ENCODE measurements around the gene HSFX3.
A peak's percentile ranks its signal among the peaks of the same experiment; 100 is the strongest.
"Not testable (repeated sequence)": the region's sequence is repeated elsewhere in the genome, so short reads cannot be mapped to it uniquely, and the experiment has no call there.

Gene HSFX3

GRCh38 chrX:149541521-149542047, 8.1 kb downstream of the HSFX3 start:
- DNase-seq: no peak

DNA sequence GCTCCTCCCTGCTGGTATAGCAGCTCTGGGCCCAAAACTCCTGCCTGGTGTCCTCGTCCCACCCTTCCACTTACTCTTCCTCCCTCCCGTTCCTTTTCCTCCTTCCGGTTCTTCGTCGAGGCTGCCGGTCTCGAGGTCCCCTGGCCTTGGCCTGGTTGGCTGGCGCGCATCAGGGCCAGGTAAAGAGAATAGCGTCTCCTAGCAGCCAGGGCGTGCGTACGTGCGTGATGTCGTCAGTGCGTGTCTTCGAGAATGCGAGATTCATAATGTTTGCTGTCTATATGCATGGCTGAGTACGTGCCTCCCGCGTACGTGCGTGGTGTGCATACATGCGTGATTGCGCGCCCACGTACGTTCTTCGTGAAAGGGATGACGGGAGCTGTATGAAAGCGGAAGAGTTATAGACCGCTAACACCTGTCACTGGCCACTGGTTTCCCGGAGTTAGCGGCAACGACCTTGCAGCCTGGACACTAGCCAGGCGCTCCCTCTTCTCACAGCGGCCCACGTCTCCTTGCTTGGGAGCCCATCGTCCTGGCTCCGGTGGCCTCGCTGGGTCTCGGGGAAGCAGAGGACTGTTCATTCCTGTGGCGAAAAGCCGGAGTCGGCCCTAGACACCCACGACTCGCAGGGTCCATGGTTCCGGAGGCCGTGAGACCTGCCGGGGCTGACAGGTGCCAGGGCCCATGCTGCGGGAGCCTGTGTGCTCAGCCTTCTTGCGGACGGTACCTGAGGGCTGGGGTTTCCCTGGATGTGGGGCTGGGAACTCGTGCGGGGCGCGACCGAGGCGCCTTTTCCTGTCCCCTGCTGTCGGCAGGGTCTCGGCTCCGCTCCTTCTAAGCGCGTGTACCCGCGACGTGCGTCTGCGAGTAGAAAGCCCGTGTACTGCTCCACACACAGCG, 8.9 kb downstream of the HSFX3 start, which contains the start of gene EOLA1:
Gene EOLA1 (plus strand): TSS at position 392 of the 900 bp plus-strand sequence. CDS start 4,619 bp downstream, outside the sequence.
- peak; percentile 91 for DNase-seq

GRCh38 chrX:149540131-149540620, 9.5 kb downstream of the HSFX3 start:
- DNase-seq: peak; percentile 91

DNA sequence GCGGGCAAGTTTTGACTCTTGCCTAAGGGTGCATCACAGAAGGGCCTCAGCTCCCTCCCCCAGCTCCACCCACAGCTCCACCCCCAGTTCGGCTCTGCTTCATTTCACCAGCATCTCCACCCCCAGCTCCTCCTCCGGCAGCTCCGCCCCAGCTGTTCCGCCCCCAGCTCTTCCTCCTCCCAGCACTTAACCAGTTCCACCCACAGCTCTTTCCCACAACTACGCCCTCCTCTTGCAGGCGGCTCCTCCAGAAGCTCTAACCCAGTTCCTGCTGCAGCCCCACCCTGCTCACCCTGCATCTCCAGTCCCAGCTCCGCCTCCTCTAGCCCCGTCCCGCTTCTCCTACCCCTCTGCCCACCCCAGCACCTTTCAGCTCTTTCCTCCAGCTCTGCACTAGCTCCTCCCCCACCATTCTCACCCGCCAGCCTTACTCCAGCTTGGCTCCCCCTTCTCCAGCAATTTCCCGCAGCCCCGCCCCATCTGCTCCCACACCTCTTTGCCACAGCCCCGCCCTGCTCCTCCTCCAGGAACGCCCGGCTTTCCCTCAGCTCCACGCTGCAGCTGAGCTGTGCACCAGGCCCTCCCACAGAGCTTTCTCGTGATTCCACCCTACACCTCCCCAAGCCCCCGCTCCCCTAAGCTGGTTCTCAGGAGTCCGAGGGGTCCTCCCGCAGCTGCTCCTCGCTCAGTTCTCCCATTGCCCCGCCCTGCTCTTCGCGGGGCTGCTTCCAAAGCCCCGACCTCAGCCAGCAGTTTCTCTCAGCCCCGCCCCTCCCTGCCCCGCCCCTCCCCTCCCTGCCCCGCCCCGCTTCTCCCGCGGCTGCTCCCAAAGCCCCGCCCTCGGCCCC, 10.2 kb downstream of the HSFX3 start:
- peak; percentile 93 for DNase-seq

DNA sequence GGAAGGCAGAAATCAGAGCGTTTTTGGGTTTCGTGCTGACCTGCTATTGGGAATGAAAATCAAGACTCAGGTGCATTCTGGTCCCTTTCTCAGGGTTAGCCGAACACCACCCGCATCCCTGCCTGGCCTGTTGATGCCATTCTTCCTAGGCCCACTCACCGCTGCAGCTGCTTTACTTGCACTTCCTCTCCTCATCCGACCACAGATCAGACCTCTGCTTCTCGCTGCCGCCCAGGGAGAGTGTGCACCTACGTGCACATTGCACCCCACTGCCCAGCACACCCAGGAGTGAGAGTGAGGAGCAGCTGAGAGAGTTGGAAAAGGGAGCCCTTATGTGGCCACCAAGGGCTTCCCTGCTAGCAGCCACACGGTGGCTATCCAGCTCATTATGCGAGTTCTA, 12.2 kb downstream of the HSFX3 start:
- DNase-seq: not testable (repeated sequence)

GRCh38 chrX:149534926-149535602, 14.7 kb downstream of the HSFX3 start:
- DNase-seq: not testable (repeated sequence)

GRCh38 chrX:149533999-149534398, 15.7 kb downstream of the HSFX3 start:
- not testable (repeated sequence) for DNase-seq

DNA sequence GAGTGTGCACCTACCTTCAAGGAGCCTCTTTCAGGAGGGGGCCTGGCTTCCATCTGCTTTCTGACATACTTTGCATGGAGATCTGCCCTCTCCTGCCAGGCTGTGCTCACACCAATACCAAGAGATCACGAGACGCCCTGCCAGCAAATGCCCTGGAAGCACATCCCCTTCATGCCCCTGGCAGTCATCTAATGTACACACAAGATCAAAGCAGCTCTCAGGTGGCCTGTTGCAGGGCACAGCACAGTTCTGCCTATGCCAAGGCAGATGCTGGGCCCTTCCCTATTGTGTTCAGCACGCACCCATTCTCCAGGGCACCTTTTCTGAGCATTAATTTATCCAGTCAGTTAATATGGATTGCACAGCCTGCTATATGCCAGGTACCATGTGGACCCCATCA, 16.9 kb downstream of the HSFX3 start:
- not testable (repeated sequence) for DNase-seq

- DNase-seq: no peak
Measured at GRCh38 chrX:149531599-149531998, 18.1 kb downstream of the HSFX3 start.

DNA sequence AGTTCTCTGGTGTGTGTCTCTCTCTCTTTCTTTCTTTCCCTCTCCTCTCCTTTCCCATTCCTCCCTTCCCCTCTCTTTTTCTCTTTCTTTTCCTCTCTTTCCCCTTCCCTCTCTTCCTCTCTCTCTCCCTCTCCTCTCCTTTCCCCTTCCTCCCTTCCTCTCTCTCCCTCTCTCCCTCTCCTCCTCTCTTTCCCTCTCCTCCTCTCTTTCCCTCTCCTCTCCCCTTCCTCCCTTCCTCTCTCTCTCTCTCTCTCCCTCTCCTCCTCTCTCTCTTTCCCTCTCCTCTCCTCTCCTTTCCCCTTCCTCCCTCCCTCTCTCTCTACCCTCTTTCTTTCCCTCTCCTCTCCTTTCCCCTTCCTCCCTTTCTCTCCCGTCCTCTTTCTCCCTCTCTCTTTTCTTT, 21.3 kb downstream of the HSFX3 start:
- no peak for DNase-seq

- DNase-seq: no peak
Measured at GRCh38 chrX:149527705-149528104, 22.0 kb downstream of the HSFX3 start.

GRCh38 chrX:149526318-149527033, 23.2 kb downstream of the HSFX3 start:
- DNase-seq: not testable (repeated sequence)

DNA sequence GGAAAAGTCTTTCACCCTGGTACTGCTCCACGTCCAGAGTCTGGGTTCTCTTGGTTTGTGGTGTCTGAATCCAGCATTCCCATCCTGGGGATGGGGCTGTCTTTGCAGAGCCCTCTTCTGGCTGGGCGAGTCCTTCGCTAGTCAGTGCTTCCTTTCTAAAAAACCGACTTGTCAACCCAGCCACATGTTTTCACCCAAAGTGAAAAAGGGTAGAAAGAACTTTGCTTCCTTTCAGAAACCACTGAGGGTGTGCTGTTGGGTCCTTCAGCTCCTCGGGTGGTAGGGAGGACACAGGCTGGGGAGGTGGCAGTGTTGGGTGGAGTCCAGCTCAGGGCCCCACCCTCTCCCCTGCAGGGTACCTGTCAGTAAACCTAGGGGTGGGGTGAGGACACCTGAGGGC, 23.8 kb downstream of the HSFX3 start:
- not testable (repeated sequence) for DNase-seq

GRCh38 chrX:149525389-149525788, 24.3 kb downstream of the HSFX3 start:
- DNase-seq: not testable (repeated sequence)

DNA sequence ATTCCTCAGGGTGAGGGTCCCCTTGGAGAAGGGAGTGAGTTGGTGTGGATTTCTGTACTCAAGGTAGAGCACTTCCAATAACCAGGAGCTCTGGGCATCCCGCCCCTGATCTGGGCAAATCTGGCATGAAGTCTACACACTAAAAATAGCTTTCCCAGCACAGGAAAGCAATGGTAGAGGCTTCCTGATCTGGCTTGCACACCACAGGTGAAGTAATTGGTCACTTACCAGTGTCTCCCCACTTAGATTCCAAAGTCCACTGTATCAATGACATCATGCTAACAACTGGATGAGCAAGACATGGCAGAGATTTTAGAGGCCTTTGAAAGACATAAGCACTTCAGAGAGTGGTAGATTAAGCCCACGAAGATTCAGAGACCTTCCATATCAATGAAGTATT, 26.8 kb downstream of the HSFX3 start:
- no peak for DNase-seq

GRCh38 chrX:149521438-149521837, 28.3 kb downstream of the HSFX3 start:
- DNase-seq: no peak

GRCh38 chrX:149520636-149521277, 29.0 kb downstream of the HSFX3 start:
- DNase-seq: not testable (repeated sequence)

GRCh38 chrX:149518236-149518635, 31.5 kb downstream of the HSFX3 start:
- DNase-seq: no peak

- no peak for DNase-seq
Measured at GRCh38 chrX:149517308-149517707, 32.4 kb downstream of the HSFX3 start.

- DNase-seq: no peak
Measured at GRCh38 chrX:149516604-149517003, 33.1 kb downstream of the HSFX3 start.

- DNase-seq: no peak
Measured at GRCh38 chrX:149515954-149516602, 33.6 kb downstream of the HSFX3 start.
